HK-2 (cell line): ENCODE measurements around the gene IGSF3.

Experiments used
- DNase-seq: peaks from one replicate; pipeline ENCODE4 v3.0.0-alpha.2; 2018; ENCODE audit not compliant: unreplicated experiment

The IGSF3 gene

DNA sequence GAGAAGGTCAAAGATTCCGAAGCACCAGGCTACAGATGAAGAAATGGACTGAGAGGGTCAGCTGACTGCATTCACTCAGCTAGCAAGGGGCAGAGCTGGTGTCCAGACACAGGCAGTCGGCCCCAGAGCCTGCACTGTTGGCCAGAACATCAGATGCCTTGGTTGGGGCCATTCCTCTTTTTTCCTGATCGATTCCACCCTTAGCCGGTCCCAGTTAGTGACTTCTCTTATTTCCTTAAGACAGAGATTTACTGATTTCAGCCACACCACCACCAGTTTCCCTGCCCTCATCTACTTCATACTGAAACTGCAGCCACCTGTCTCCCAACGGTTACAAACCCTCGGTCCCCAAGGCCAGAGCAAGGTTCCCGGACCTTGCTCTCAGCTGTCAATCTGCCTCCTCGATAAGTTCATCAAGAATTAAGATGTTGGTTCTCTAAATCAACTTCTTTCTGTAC lies 108.2 kb downstream of the IGSF3 start:
- no peak for DNase-seq

DNA sequence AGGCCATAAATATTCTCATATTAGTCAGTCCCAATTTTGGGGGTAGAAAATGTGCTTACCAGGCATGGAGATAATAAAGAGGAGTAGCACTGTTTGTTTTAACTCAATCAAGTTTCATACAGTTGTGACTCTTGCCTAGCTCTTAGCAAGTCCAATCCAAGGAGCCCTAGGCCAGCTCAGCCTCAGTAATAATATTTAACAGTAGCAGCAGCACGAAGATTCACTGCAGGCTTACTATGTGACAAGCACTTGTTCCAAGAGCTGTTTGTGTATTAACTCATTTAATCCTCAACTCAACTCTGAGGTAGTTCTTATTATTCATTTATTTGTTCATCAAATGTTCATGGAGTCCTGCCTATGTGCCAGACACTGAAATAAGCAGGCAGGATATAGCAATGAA lies 109.0 kb downstream of the IGSF3 start:
- DNase-seq: no peak

DNA sequence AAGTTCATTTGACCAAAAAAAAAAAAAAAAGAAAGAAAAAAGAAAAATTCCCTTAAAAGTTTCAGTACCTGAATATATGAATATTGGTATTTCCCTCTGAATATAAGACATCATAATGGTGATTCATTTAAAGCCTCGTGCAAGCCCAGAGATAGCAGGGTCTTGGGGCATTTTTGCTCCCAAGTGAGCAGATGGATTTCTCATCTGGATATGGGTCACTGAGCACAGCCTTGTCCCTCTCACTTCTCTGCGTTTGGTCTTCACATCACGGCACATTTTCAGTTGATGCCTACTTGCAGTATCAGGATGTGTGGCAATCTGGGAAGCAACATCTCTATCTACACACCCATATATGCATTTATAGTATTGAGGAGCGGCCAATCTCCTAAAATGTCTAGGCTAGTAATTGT lies 109.4 kb downstream of the IGSF3 start:
- no peak for DNase-seq

DNA sequence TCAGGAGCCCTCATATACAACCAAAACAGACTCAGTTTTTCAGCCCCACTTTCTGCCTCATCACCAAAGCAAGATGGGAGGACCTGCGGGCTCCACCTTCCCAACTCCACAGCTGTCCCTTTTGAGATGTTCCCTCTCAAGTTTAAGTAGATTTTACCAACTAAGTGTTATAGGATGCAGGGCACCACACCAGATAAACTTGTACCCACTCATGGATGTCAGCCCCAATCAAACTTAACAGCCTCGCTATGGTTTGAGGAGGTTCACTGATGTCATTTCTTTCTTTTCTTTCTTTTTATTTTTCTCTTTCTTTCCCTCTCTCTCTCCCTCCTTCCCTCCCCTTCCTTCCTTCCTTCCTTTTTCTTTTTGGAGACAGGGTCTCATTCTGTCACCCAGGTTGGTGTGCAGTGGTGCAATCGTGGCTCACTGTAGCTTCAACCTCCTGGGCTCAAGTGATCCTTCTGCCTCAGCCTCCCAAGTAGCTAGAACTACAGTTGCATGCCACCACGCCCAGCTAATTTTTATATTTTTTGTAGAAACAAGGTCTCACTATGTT lies 110.1 kb downstream of the IGSF3 start:
- no peak for DNase-seq

DNA sequence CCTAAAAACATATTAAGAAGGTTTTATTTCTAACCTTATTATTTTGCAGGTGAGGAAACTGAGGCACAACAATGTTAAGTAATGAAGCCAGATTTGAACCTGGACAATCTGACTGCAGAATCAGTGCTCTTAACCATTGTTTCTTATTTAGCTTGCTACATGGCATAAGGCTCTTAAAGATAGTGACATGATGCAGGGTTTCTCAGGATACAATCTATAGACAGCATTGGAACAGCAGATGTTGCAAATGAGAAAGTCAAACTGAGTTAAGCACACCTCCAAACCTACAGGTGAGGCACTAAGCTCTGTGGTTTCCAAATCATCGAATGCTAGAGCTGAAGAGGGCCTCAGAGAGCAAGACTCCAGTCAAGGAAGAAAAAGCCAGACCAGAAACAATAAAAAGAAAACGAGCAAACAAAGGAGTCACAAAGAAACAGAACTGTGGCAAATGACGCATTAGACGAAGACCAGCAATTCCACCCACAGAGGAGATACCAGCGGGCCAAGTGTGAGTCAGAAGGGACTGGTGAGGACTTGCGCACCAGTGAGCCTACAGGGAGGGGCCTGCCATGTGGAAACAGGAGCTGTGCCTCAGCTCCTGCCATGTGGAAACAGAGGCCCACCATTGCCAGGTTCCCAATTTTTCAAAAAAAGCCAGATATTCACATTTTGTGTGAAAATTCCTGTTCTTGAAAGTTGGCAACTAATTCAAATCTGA lies 111.1 kb downstream of the IGSF3 start:
- peak; percentile 86 for DNase-seq

DNA sequence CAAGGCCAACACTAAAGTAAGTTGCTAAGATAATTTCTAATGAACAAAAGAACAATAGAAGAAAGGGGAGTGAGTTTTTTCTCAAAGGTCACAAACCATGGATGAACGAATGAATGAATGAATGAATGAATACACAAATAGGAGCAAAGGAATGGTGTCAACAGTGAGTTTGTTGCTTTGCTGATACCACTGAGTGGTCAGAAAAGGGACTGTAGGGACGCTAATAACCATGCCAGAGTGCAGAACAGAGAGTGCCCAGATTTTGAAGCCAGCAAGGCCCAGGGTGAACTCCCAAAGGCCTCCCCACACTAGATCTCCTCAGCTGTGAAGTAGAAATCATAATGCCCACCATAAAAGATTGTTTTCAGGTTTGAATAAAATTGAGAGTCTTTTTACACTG lies 112.6 kb downstream of the IGSF3 start:
- no peak for DNase-seq

DNA sequence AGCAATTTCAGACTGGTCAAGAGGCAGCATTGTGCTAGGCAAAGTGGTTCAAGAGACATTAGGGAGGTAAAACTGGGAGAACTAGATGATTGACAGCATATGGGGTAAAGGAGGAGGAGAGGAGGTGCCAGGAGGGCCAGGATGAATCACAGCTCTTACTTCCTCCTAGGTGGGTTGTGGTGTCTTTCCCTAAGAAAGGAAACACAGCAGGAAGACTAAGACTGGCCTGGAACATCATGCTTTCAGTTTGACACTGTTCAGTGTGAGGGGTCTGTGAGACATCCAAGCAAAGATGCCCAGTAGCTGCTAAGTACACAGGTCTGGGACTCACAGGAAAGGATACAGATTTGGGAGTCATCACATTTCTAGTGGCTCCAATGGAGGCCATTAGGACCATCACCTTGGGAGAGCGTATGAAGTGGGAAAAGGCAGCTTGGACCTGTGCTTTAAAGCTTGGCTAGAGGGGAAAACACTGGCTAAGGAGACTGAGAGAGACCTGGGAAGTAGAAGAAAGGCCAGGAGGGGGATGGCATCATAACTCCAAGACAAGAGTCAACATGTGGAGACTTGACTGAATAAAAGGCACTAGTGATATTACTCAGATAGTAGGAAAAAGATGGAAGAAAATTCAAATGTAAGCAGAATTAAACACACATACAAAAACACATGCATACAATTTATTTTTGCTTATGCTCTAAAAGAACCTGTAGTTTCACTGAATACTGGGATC lies 114.0 kb downstream of the IGSF3 start:
- peak; percentile 30 for DNase-seq

DNA sequence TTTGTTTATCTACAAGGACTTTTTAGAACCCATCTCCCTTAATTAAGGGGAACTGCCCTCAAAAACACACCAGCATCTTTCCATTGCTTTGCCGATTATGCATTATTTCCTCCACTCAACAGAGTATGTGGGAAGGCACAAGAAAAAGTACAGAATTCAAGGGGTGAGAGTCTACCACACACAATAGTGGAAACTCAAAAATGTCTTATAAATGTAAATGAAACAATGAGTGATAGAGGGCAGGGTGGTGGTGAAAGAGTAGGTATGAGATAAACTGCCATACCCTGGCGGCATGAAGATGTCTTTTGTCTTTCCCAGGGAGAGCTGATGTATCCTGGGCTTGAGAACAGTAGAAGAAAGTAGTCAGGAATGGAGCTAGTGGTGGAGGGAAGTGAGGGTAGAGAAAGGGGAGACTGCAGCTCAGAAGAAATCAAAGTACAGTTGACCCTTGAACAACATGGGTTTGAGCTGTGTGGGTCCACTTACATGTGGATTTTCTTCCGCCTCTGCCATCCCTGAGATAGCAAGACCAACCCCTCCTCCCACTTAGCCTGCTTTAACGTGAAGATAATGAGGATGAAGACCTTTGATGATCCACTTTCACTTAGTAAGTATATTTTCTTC lies 121.1 kb downstream of the IGSF3 start:
- DNase-seq: no peak

DNA sequence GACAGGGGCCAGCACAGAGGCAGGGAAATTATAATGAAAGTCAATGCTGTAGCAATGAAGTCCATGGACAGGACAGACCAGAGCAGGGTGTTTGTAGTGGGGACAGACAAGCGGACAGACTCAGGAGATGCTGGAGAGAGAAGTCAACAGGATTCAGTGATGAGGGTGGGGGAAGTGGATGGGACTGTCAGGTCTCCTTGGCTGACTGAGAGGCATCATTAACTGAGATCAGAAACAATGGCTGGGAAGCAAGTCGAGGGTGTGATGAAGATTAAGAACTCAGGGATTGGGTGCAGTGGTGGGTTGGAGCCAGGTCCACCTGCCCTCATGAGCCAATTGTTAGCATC lies 122.2 kb downstream of the IGSF3 start:
- DNase-seq: no peak

DNA sequence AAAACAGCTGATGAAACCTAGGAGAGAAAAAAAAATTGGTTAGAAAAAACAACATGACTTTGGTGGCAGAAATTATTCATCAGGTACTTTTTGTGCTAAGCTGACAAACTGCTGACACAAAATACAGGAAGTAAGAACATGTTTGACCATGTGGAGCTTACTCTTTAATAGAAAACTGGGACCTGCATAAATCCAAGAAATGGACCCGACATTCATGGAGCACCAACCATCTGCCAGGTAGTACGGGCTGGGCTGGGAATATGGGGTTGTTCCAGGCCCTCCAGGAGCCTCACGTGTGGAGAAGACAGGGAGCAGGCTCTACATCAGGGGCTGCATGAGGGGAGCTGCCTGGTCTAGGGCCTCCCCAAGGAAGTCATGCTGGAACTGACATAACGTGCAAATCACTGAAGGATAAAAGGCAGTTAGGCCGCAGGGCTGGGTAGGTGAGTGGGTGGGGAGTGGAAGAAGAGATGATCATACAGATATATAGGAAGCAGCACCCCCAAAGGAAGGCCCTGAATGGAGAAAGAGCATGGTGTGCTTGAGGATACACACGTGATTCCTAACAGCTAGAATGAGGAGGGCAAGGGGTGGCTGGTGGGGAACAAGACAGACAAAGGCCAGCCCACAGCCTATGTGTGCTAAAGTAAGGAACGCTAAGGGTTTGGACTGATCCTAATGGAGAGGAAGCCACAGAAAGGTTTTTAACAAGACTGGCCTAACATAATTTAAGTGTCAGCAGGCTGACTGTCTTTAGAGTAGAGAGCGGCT lies 122.8 kb downstream of the IGSF3 start:
- no peak for DNase-seq

DNA sequence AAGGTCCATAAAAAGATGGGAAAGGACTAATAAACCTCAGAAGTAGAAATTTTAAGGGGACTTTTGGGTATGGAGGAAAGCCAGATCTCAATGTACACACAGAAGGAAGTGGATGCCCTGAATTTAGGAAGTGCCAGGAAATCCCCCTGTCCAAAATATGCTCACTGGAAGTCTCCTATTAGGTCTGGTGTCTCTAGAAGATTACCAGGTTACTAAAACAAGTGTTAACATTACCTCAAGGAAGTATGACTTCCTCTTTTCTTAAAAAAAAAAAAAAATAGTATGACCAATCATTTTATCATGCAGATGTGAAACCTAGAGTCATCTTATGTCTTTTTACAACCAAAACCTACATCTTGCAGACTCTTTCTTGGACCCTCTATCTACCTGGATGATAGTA lies 127.4 kb downstream of the IGSF3 start:
- no peak for DNase-seq

DNA sequence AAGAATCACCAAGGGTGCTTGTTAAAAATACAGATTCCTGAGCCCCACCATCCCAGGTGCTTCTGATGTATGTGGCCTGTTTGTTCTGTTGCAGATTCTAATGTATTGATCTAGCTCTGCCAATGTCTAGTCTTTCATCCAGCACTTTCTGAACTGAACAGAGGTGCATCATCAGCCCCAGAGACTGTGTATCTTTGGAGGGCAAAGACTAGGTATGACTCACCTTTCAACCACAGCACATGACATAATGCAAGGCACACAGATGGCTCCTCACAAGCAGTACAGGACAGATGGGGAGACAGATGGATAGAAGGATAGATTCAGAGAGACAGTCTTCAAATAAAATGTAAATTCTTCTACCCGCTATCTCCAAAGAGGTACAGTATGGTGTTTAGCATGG lies 129.0 kb downstream of the IGSF3 start:
- no peak for DNase-seq

DNA sequence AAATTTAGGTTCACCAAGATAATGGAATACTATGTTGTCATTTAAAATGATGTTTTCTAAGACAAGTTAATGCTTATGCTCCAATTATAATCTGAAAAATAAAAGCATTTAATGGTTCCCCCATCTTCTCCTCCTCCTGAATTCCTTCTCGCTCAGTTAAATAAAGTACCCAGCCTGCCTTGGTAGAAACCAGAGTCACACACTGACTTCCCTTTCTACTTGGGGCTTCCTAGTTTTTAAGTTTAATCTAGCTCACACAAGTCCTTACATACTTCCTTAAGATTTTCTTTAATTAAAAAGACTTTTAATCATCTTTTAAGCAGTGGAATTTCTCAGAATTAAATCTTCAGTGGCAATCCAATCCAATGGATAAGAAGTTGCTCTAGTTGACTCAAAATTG lies 129.6 kb downstream of the IGSF3 start:
- DNase-seq: no peak

DNA sequence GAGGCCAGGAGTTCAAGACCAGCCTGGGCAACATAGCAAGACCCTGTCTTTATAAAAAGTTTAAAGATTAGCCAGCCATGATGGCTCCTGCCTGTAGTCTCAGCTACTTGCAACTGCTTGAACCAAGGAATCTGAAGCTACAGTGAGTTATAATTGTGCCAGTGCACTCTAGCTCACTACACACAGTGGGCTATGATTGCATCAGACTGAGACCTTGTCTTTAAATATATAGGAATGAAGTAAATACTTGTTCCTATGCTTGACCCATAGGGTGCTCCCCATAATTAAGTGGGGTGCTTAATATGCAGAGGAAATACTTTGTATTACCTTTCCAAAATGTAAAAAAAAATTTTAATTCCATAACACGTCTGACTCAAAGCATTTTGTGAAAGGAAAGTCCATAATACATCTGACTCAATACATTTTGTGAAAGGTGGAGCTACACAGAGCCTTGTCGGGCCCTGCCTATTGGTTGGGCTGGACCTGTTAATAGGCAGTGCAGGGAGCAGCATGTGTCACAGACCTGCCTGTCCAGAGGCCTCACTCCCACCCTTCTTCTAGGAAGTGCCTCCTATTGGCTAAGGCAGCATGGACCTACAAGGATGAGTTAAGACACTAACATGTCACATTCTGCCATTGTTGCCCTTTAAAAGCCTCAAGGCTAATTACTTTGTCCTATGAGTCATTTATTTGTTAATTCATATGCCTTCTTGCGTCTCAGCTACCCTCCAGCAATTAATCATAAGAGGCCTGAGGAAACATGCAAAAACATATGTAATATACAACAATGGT lies 130.3 kb downstream of the IGSF3 start:
- DNase-seq: no peak

DNA sequence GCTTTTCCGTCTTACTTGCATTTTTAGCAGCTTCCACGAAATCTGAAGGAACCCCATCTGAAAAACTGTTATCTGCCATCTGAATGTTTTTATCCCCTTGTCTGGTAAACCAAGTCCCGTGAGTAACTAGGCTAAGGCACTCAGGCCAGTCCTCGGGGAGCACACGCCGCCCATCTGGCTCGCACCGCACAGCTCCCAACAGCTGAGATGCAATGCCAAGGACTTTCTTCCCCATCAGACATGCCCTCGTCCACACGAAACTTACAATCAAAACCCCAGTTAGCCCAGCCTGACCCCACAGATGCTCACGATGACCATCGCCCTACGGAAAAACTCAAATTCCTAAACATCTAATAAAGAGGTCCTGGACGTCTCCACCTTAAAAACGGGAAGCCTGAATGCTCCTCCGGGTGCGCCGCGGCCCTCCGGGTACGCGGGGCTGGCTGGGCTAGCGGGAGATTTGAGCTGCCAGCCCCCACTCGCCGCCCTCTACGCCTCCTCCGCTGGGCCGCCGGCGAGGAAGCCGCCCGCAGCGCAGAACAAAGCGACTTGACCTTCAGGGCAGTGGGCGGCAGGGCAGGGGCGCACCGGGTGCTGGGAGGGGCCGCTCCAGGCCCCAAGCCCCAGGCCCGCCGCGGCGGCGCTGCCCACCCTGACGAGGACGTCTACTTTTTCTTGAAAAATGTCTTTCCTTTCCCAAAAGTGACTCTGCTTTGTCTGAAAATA lies 133.4 kb downstream of the IGSF3 start:
- no peak for DNase-seq

DNA sequence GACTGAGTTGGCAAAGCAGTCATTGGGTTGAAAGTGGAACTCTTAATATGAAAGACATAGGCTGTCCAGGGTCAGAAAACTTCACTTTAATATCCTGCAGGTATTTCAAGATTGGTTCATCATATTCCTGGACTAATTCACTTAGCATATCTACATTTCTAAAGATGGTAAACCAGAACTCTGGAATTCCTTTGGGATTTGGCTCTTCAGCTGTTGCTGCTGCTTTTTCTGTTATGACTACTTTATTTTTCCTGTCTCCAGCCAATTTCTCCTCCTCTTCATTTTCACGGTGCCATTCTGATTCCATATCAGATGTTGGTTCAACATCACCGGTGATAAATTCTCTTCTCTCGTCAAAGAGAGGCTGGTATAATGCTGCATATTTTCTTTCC lies 134.1 kb downstream of the IGSF3 start:
- no peak for DNase-seq

DNA sequence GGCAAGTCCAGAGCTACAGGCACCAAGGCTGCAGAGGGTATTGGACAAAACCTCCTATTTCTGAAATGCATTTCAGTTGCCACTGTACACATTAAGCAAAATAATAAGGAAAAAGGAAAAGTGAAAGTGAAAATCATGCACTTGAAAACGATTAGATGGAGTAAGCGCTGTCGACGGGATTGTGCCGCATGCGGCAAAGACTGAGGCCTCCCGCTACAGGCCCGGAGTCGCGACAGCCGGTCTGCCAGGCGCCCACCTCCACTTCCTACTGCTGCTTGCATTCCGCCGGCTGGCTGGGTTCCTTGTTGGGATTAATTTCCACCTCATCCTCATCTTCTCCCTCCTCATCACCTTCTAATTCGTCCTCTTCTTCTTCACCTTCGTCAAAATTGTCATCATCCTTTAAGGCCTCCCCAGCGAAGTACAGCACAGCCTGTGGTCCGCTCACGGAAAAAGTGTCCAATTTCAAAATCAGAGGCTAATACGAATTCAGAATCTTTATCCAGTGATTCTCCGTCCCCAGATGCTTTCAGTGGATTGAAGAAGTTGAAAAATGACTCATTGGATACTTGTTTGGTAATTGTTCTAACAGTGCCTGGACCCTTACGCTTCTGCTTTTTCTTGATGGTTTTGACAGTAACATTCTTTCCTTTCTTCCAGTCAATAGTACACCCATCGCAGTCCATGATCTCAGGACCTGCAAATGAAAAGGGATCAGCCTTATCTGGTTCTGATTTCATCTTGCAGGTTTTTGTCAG lies 134.7 kb downstream of the IGSF3 start:
- no peak for DNase-seq

DNA sequence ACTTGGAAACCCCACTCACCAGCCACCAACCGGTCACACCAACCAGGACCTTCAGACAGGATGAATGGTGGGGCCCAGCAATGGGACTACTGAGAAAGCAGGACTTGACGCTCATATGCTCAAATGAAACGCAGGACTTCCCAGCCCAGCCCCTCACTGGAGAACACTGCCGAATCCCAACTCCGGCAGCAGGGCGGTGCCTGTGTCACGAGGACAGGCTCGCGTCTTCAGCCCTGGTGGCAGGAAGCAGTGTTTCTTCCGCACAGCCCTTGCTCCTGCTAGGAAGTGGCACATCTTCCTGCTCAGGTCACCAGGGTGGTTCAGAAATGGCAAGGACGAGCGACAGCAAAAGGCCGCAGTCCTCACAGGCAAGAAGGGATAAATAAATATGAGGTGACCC lies 135.6 kb downstream of the IGSF3 start:
- no peak for DNase-seq

DNA sequence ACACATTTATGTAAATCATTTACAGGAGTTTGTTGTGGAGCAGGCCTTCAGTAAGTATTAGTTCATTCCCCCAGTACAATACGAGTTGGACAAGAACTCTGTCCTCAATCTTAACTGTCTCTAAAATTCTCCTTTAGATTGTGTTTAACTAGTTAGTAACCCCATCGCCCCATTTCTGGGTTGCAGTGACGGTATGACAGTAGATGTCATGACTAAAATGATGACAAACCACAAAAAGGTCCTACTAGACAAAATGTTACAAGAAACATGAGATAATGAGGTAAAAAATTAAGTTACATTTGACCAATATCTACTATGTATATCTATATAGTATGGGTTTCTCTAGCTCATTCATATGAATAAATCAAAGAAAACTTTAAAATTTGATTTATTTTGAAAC lies 137.9 kb downstream of the IGSF3 start:
- DNase-seq: no peak

DNA sequence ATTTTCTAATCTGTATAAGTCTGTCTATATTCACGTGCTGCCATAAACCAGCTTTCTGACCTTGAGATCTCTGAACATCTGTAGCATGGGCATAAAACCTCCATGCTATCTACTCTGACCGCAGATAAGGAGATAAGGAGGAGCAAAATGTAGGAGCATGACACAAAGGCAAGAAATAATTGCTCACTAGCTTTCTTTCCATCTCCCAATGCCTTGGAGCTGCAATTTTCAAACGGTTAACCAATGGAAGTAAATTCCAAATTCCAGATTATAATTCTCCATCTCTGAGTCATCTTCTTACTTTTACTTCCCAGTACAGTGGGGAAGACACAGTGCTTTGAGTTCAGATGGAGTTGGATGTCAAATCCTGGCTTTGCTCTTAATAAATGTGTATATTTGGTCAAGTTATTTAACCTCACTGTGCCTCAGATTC lies 138.3 kb downstream of the IGSF3 start:
- DNase-seq: no peak
